Osteoblast (primary cell): ENCODE results near the gene EEF2K. TPM values are rescaled to one million over a fixed set of nuclear protein-coding genes. Genes with fewer than 3 reads are reported as not detected.

Source experiments
- DNase-seq: peaks from one replicate; pipeline ENCODE4 v3.0.0; 2011; ENCODE audit warnings: low spot score, mixed read lengths; ENCODE audit not compliant: insufficient read length; ENCODE audit errors: missing footprints
- H2AFZ ChIP-seq: 2 replicates; pipeline ENCODE4 v1.6.0; 2011; ENCODE audit warnings: mild to moderate bottlenecking, low read length
- H3K27ac ChIP-seq: 2 replicates; pipeline ENCODE4 v1.5.1; 2011; ENCODE audit warnings: mild to moderate bottlenecking, low read depth, low read length, moderate library complexity
- H3K27me3 ChIP-seq: 2 replicates; pipeline ENCODE4 v1.6.0; 2012; ENCODE audit warnings: mild to moderate bottlenecking, control low read depth, inconsistent platforms, low read length, moderate library complexity; ENCODE audit not compliant: insufficient read depth
- H3K36me3 ChIP-seq: 2 replicates; pipeline ENCODE4 v1.5.1; 2011; ENCODE audit warnings: mild to moderate bottlenecking, low read length, control low read depth, moderate library complexity; ENCODE audit not compliant: insufficient read depth
- H3K4me1 ChIP-seq: 2 replicates; pipeline ENCODE4 v1.5.1; 2011; ENCODE audit warnings: mild to moderate bottlenecking, low read length, control low read depth, moderate library complexity; ENCODE audit not compliant: insufficient read depth
- H3K4me2 ChIP-seq: 2 replicates; pipeline ENCODE4 v1.6.0; 2011; ENCODE audit warnings: mild to moderate bottlenecking, low read length; ENCODE audit not compliant: insufficient read depth
- H3K4me3 ChIP-seq: fragments of 200-600 bp; sonication (generic); 3 replicates; pipeline ENCODE4 v1.5.1; 2012; ENCODE audit warnings: mild to moderate bottlenecking, low read length, inconsistent platforms; ENCODE audit not compliant: insufficient read depth
- H3K79me2 ChIP-seq: 2 replicates; pipeline ENCODE4 v1.6.0; 2012; ENCODE audit warnings: mild to moderate bottlenecking, low read length, control low read depth, inconsistent platforms; ENCODE audit not compliant: insufficient read depth
- H3K9me3 ChIP-seq: 2 replicates; pipeline ENCODE4 v1.5.1; 2011; ENCODE audit warnings: low read depth, low read length, control low read depth
- H4K20me1 ChIP-seq: 2 replicates; pipeline ENCODE4 v1.6.0; 2012; ENCODE audit warnings: mild to moderate bottlenecking, low read length, control low read depth; ENCODE audit not compliant: insufficient read depth
- CTCF ChIP-seq: IDR thresholded peaks from 2 replicates; pipeline ENCODE4 v1.5.1; 2011; ENCODE audit warnings: mild to moderate bottlenecking, low read depth, low read length, moderate library complexity; ENCODE audit errors: extremely low read depth
- total RNA-seq: library from RNA; depleted of rRNA; stranded (reverse); fragments of >200 nt; gene quantifications from 2 replicates; pipeline ENCODE4 v1.2.3, GENCODE V29; 2012

Gene EEF2K
- total RNA-seq, 1 donor: 41.6 TPM

- H3K79me2 ChIP-seq: peaks cover 37% of the 10 kb centered on the region
- no peak for TF ChIP-seq CTCF
- H4K20me1 ChIP-seq: peaks cover 28% of the 10 kb centered on the region
- H3K4me1 ChIP-seq: peaks cover 11% of the 10 kb centered on the region
- DNase-seq: peak; percentile 65
- peak overlapping the region; percentile 71 for H3K27ac ChIP-seq
- no peaks in the 10 kb centered on the region for H3K27me3 ChIP-seq
- no peaks in the 10 kb centered on the region for H3K36me3 ChIP-seq
- H3K4me2 ChIP-seq: peak overlapping the region; percentile 85
- H3K9me3 ChIP-seq: no peaks in the 10 kb centered on the region
- peak overlapping the region; percentile 85 for H3K4me3 ChIP-seq
- peak overlapping the region; percentile 94 for H2AFZ ChIP-seq
These were observed 483 bp upstream of the EEF2K start for GRCh38 chr16:22205577-22206012.

- peak overlapping the region; percentile 71 for H3K27ac ChIP-seq
- H3K9me3 ChIP-seq: no peaks in the 10 kb centered on the region
- H3K4me3 ChIP-seq: peak overlapping the region; percentile 85
- H4K20me1 ChIP-seq: peaks cover 36% of the 10 kb centered on the region
- H3K36me3 ChIP-seq: no peaks in the 10 kb centered on the region
- H3K79me2 ChIP-seq: peaks cover 49% of the 10 kb centered on the region
- no peaks in the 10 kb centered on the region for H3K27me3 ChIP-seq
- peak overlapping the region; percentile 85 for H3K4me2 ChIP-seq
- peaks cover 11% of the 10 kb centered on the region for H3K4me1 ChIP-seq
- TF ChIP-seq CTCF: no peak
- peak; percentile 94 for DNase-seq
- H2AFZ ChIP-seq: peak overlapping the region; percentile 76
These were observed 1.0 kb downstream of the EEF2K start for GRCh38 chr16:22206842-22207714.

GRCh38 chr16:22207715-22208360 is 1.8 kb downstream of the EEF2K start:
- no peaks in the 10 kb centered on the region for H3K9me3 ChIP-seq
- H3K4me3 ChIP-seq: peak overlapping the region; percentile 85
- no peaks in the 10 kb centered on the region for H3K27me3 ChIP-seq
- H2AFZ ChIP-seq: no peak overlapping the region
- H4K20me1 ChIP-seq: peaks cover 36% of the 10 kb centered on the region
- H3K79me2 ChIP-seq: peaks cover 49% of the 10 kb centered on the region
- no peak overlapping the region for H3K27ac ChIP-seq
- no peaks in the 10 kb centered on the region for H3K36me3 ChIP-seq
- DNase-seq: peak; percentile 51
- TF ChIP-seq CTCF: no peak
- peaks cover 11% of the 10 kb centered on the region for H3K4me1 ChIP-seq
- H3K4me2 ChIP-seq: peak overlapping the region; percentile 85

GRCh38 chr16:22210285-22210684 is 4.2 kb downstream of the EEF2K start:
- TF ChIP-seq CTCF: no peak
- Histone ChIP-seq H3K4me2 (no peak overlapping the region), H4K20me1 (peaks cover 56% of the 10 kb centered on the region), H3K27ac (no peak overlapping the region), H3K27me3 (no peaks in the 10 kb centered on the region), H2AFZ (no peak overlapping the region), H3K9me3 (no peaks in the 10 kb centered on the region), H3K36me3 (no peaks in the 10 kb centered on the region), H3K79me2 (peaks cover 61% of the 10 kb centered on the region), H3K4me3 (no peak overlapping the region), H3K4me1 (peaks cover 11% of the 10 kb centered on the region)
- no peak for DNase-seq
